H9 (cell line): Measurements from ENCODE around the gene ENDOV. TPM values are rescaled to one million over a fixed set of nuclear protein-coding genes. Genes with fewer than 3 reads are reported as not detected.

Experiments used
- DNase-seq: peaks from one replicate; pipeline ENCODE4 v3.0.0-alpha.2; 2017
- H2AFZ ChIP-seq: one replicate; pipeline ENCODE4 v1.6.1; 2013; ENCODE audit warnings: mild to moderate bottlenecking, low read length, control low read depth, moderate library complexity
- H2AK5ac ChIP-seq: 2 replicates; pipeline ENCODE4 v1.6.1; 2013; ENCODE audit warnings: low read length, control low read depth, mixed read lengths; ENCODE audit not compliant: insufficient read length
- H2BK120ac ChIP-seq: one replicate; pipeline ENCODE4 v1.6.1; 2013; ENCODE audit warnings: low read depth, mild to moderate bottlenecking, low read length, control low read depth, inconsistent platforms; ENCODE audit not compliant: poor library complexity, severe bottlenecking
- H2BK12ac ChIP-seq: 2 replicates; pipeline ENCODE4 v1.6.1; 2013; ENCODE audit warnings: low read length, control low read depth, mixed read lengths, low read depth; ENCODE audit not compliant: insufficient read length
- H2BK15ac ChIP-seq: 2 replicates; pipeline ENCODE4 v1.6.1; 2013; ENCODE audit warnings: low read depth, low read length, control low read depth
- H2BK20ac ChIP-seq: one replicate; pipeline ENCODE4 v1.6.1; 2013; ENCODE audit warnings: low read depth, mild to moderate bottlenecking, low read length, control low read depth, inconsistent platforms; ENCODE audit not compliant: poor library complexity, severe bottlenecking
- H2BK5ac ChIP-seq: 2 replicates; pipeline ENCODE4 v1.6.1; 2013; ENCODE audit warnings: low read length, control low read depth, mixed read lengths; ENCODE audit not compliant: insufficient read length
- H3K14ac ChIP-seq: 2 replicates; pipeline ENCODE4 v1.6.1; 2013; ENCODE audit warnings: low read length, control low read depth; ENCODE audit not compliant: insufficient read depth
- H3K18ac ChIP-seq: 2 replicates; pipeline ENCODE4 v1.6.1; 2013; ENCODE audit warnings: low read depth, mild to moderate bottlenecking, mixed read lengths, low read length, control low read depth; ENCODE audit not compliant: insufficient read length
- H3K23ac ChIP-seq: 2 replicates; pipeline ENCODE4 v1.6.1; 2013; ENCODE audit warnings: low read length, control low read depth, mixed read lengths, low read depth; ENCODE audit not compliant: insufficient read length
- H3K23me2 ChIP-seq: 2 replicates; pipeline ENCODE4 v1.6.1; 2013; ENCODE audit warnings: low read depth, mild to moderate bottlenecking, mixed read lengths, low read length, control low read depth; ENCODE audit not compliant: insufficient read length, poor library complexity, severe bottlenecking
- H3K27ac ChIP-seq: 2 replicates; pipeline ENCODE4 v1.5.1; 2013; ENCODE audit warnings: low read length, control low read depth, mixed read lengths, low read depth; ENCODE audit not compliant: insufficient read length
- H3K27me3 ChIP-seq: 2 replicates; pipeline ENCODE4 v1.6.1; 2013; ENCODE audit warnings: low read length, control low read depth, inconsistent platforms; ENCODE audit not compliant: insufficient read depth
- H3K4ac ChIP-seq: 2 replicates; pipeline ENCODE4 v1.6.1; 2013; ENCODE audit warnings: low read depth, mild to moderate bottlenecking, control low read depth, inconsistent platforms, low read length, moderate library complexity
- H3K4me1 ChIP-seq: 2 replicates; pipeline ENCODE4 v1.6.1; 2013; ENCODE audit warnings: low read length, control low read depth, inconsistent platforms; ENCODE audit not compliant: insufficient read depth
- H3K4me2 ChIP-seq: 2 replicates; pipeline ENCODE4 v1.6.1; 2013; ENCODE audit warnings: low read length, control low read depth, mixed read lengths; ENCODE audit not compliant: insufficient read length, insufficient read depth
- H3K56ac ChIP-seq: 2 replicates; pipeline ENCODE4 v1.6.1; 2013; ENCODE audit warnings: low read depth, mild to moderate bottlenecking, mixed read lengths, low read length, control low read depth; ENCODE audit not compliant: insufficient read length
- H3K79me1 ChIP-seq: 2 replicates; pipeline ENCODE4 v1.6.1; 2013; ENCODE audit warnings: low read depth, mild to moderate bottlenecking, moderate library complexity, low read length, control low read depth, inconsistent platforms; ENCODE audit not compliant: insufficient read depth, poor library complexity, severe bottlenecking
- H3K79me2 ChIP-seq: 2 replicates; pipeline ENCODE4 v1.6.1; 2013; ENCODE audit warnings: low read length, control low read depth, inconsistent platforms; ENCODE audit not compliant: insufficient read depth
- H3K9ac ChIP-seq: 2 replicates; pipeline ENCODE4 v1.6.1; 2013; ENCODE audit warnings: low read length, control low read depth, mixed read lengths; ENCODE audit not compliant: insufficient read length; ENCODE audit errors: extremely low read depth
- H3K9me3 ChIP-seq: one replicate; pipeline ENCODE4 v1.6.1; 2013; ENCODE audit warnings: low read depth, low read length, inconsistent platforms; ENCODE audit not compliant: control insufficient read depth
- H3T11ph ChIP-seq: one replicate; pipeline ENCODE4 v1.6.1; 2013; ENCODE audit warnings: mild to moderate bottlenecking, low read length, control low read depth, inconsistent platforms
- H4K20me1 ChIP-seq: one replicate; pipeline ENCODE4 v1.6.1; 2013; ENCODE audit not compliant: control insufficient read depth, insufficient read length, insufficient read depth
- H4K5ac ChIP-seq: 2 replicates; pipeline ENCODE4 v1.6.1; 2013; ENCODE audit warnings: low read depth, mild to moderate bottlenecking, mixed read lengths, low read length, control low read depth; ENCODE audit not compliant: insufficient read length
- H4K8ac ChIP-seq: replicated peaks from 2 replicates; pipeline ENCODE4 v1.6.1; 2013; ENCODE audit warnings: low read length, control low read depth, mixed read lengths, low read depth; ENCODE audit not compliant: insufficient read length
- H4K91ac ChIP-seq: 2 replicates; pipeline ENCODE4 v1.6.1; 2013; ENCODE audit warnings: low read depth, mild to moderate bottlenecking, moderate library complexity, mixed read lengths, low read length, control low read depth; ENCODE audit not compliant: insufficient read length
- H3K27ac Mint-ChIP-seq, 3 experiments: 2 replicates in 2 of 3; 3 replicates in 1 of 3; pipeline ENCODE4 v1.8.0; 2020 to 2021; ENCODE audit warnings: mixed read lengths in 3 of 3, mild to moderate bottlenecking in 1 of 3, moderate library complexity in 1 of 3
- H3K27me3 Mint-ChIP-seq: 2 replicates; pipeline ENCODE4 v1.8.0; 2021; ENCODE audit warnings: low read depth, mild to moderate bottlenecking, moderate library complexity, mixed read lengths
- H3K36me3 Mint-ChIP-seq, 3 experiments: 2 replicates in 2 of 3; 3 replicates in 1 of 3; pipeline ENCODE4 v1.8.0; 2020 to 2021; ENCODE audit warnings: low read depth in 3 of 3, mixed read lengths in 3 of 3; ENCODE audit not compliant: insufficient read depth in 1 of 3
- H3K4me1 Mint-ChIP-seq, 2 experiments: 2 replicates each; pipeline ENCODE4 v1.8.0; 2020; ENCODE audit warnings: mixed read lengths in 2 of 2
- H3K4me3 Mint-ChIP-seq, 2 experiments: 2 replicates in 1 of 2; 3 replicates in 1 of 2; pipeline ENCODE4 v1.8.0; 2020 to 2021; ENCODE audit warnings: mild to moderate bottlenecking in 2 of 2, mixed read lengths in 2 of 2, moderate library complexity in 1 of 2
- H3K9me3 Mint-ChIP-seq, 2 experiments: 2 replicates in 1 of 2; 3 replicates in 1 of 2; pipeline ENCODE4 v1.8.0; 2020; ENCODE audit warnings: mild to moderate bottlenecking in 2 of 2, mixed read lengths in 2 of 2, moderate library complexity in 1 of 2
- CTCF ChIP-seq: fragments of 200-600 bp; sonication (generic); conservative IDR thresholded peaks from 3 replicates; pipeline ENCODE4 v1.8.0; 2021; ENCODE audit warnings: antibody characterized with exemption, mild to moderate bottlenecking
- WGBS: extraction: QIAGEN DNeasy Blood & Tissue Kit; methylation state at CpG from one replicate; pipeline ENCODE4 v1.1.7; 2013; ENCODE audit warnings: missing lambda C conversion rate, low lambda C conversion rate, mixed read lengths; ENCODE audit not compliant: insufficient read length; ENCODE audit errors: extremely low coverage; 5-methylcytosine and 5-hydroxymethylcytosine counted together
- total RNA-seq: library from RNA; stranded (reverse); gene quantifications from 2 replicates; pipeline ENCODE4 v1.2.1, GENCODE V29; 2021

Gene ENDOV
- total RNA-seq, 1 experiment from 2014 or later: 17.1 TPM

- WGBS: no CpG with 5 or more reads among the region's 20 CpGs
- H2BK5ac ChIP-seq: no peak overlapping the region
- H4K8ac ChIP-seq: no peak overlapping the region
- no peaks in the 10 kb centered on the region for H3K9me3 Mint-ChIP-seq
- peak overlapping the region; percentile 64 for H3K9ac ChIP-seq
- H3K14ac ChIP-seq: no peak overlapping the region
- no peak overlapping the region for H2BK20ac ChIP-seq
- no peak overlapping the region for H3K4ac ChIP-seq
- H3K56ac ChIP-seq: no peak overlapping the region
- no peak overlapping the region for H2AFZ ChIP-seq
- no peak overlapping the region for H3T11ph ChIP-seq
- peaks cover 2% of the 10 kb centered on the region; the same call in 1 of the 2 replicates for H3K4me1 ChIP-seq
- peaks cover 0 to 2% (median 0%) of the 10 kb centered on the region in 3 experiments; a peak in 1 of 7 replicates for H3K36me3 Mint-ChIP-seq
- peak overlapping the region; percentile 73 to 96 (median 95); a peak in 5 of 7 replicates for H3K27ac Mint-ChIP-seq
- no peak overlapping the region for H2BK12ac ChIP-seq
- no peak overlapping the region for H4K91ac ChIP-seq
- no peaks in the 10 kb centered on the region for H3K79me2 ChIP-seq
- H4K5ac ChIP-seq: no peak overlapping the region
- H2BK15ac ChIP-seq: no peak overlapping the region
- no peak for TF ChIP-seq CTCF
- peak; percentile 85 for DNase-seq
- H3K4me1 Mint-ChIP-seq: peaks cover 13 to 24% of the 10 kb centered on the region in 2 experiments
- H4K20me1 ChIP-seq: no peaks in the 10 kb centered on the region
- H2BK120ac ChIP-seq: no peak overlapping the region
- no peak overlapping the region for H3K27ac ChIP-seq
- no peaks in the 10 kb centered on the region for H3K79me1 ChIP-seq
- H3K4me3 Mint-ChIP-seq: peak overlapping the region; percentile 90 to 93
- H3K27me3 Mint-ChIP-seq: peaks cover 77% of the 10 kb centered on the region
- H3K27me3 ChIP-seq: no peaks in the 10 kb centered on the region
- H3K18ac ChIP-seq: no peak overlapping the region
- H3K4me2 ChIP-seq: peak overlapping the region; percentile 45
- no peak overlapping the region for H3K23ac ChIP-seq
- peaks cover 10% of the 10 kb centered on the region for H3K23me2 ChIP-seq
- no peaks in the 10 kb centered on the region for H3K9me3 ChIP-seq
- no peak overlapping the region for H2AK5ac ChIP-seq
These were observed 40.4 kb downstream of the ENDOV start for GRCh38 chr17:80455336-80455710.
